Fibroblast of skin of back (primary cell): ENCODE data around the gene PRR33.

Experiments
- DNase-seq: peaks from one replicate; pipeline ENCODE4 v3.0.0-alpha.2; 2013

Gene PRR33

GRCh38 chr11:1862588-1863351 is 28.9 kb downstream of the PRR33 start:
- peak; percentile 68 for DNase-seq

DNA sequence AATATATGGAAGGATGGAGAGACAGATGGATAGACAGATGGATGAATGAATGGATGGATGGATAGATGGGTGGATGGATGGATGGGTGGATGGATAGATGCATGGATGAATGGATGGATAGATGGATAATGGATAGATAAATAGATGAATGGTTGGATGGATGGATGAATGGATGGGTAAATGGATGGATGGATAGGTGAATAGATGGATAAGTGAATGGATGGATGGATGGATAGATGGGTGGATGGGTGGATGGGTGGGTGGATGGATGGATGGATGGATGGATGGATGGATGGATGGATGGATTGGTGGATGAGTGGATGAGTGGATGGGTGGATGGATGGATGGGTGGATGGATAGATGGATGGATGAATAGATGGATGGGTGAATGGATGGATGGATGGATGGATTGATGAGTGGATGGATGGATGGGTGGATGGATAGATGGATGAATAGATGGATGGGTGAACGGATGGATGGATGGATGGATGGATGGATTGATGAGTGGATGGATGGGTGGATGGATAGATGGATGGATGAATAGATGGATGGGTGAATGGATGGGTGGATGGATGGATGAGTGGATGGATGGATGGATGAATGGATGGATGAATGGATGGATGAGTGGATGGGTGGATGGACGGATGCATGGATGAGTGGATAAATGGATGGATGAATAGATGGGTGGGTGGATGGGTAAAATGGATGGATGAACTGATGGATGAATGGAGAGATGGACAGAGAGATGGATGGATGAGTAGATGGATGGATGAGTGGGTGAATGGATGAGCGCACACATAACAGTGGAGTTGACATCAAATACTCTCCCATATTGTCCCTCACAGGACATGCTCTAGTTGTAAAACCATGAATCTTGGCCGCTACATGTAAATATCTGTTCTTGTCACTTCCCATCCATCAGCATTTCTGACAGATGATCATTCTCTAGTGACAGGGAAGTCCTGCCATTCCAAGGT is 30.0 kb downstream of the PRR33 start:
- no peak for DNase-seq

DNA sequence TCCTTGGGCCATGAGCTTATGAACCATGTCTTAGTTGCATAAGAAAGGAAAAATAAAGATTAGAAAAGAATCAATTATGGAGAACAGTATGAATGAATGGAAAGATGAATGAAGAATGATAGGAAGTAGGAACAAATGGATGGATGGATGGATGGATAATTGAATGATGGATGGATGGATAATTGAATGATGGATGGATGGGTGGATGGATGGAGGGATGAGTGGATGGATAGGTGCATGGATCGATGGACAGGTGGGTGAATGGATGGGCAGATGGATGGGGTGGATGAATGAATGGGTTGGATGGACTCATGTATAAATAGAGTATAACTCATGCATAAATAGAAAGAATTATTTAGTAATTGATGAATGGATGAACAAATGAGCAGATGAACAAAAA is 31.6 kb downstream of the PRR33 start:
- DNase-seq: no peak

DNA sequence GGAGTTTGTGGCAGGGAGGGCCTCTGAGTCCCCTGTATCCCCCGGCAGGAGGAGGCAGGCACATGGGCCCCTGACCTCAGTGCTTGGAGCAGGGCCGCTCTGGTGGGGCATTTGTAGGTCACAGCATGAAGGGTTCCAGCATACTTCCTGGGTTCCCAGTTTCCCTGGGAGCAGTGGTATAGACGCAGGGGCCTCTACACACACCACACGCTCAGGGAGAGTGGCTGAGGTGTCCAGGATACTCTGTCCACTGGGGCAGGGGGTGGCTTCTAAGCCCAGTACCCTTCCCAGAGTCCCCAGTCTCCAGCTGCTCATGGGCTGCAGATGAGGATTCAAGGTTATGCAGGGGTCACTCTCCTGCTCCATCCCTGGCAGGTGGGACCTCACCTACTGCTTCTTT is 32.7 kb downstream of the PRR33 start:
- no peak for DNase-seq

DNA sequence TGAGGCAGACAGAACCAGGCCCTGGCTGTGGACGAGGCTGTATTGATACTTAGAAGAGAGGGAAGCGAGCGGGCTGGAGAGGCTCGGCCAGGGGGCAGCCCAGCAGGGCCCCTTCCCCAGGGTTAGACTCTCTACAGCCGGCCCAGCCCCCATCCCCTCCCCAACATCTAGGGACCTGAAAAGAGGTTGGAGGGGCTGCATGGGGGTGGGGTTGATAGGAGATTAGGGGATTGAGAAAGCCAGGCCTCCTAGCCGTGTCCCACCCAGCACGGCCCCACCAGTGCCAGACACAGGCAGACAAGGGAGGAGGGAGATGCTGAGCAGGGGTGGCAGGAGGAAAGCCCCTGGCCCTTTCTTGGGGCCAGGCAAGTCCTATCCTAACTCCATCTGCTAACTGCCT is 33.1 kb downstream of the PRR33 start:
- no peak for DNase-seq

- no peak for DNase-seq
Observed at GRCh38 chr11:1858154-1858553, 33.5 kb downstream of the PRR33 start.

DNA sequence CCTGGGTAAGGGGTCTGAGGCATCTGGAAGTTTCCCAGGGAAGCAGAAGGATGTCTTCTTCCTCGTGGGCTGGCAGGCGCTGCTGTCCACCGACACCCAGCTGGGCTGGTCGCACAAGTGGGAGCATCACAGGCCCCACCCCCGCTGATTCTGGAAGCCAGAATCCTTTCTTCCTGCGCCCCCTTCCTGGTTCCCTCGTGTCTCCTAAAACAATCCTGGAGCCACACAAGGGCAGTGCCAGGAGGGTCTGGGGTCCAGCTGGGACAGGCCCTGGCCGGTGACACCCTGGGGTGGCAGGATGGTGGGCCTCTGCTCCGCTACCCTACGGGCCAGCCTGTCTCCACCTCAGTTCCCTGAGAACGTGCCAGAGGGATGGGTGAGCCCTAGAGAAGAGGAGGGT is 34.6 kb downstream of the PRR33 start:
- no peak for DNase-seq

DNA sequence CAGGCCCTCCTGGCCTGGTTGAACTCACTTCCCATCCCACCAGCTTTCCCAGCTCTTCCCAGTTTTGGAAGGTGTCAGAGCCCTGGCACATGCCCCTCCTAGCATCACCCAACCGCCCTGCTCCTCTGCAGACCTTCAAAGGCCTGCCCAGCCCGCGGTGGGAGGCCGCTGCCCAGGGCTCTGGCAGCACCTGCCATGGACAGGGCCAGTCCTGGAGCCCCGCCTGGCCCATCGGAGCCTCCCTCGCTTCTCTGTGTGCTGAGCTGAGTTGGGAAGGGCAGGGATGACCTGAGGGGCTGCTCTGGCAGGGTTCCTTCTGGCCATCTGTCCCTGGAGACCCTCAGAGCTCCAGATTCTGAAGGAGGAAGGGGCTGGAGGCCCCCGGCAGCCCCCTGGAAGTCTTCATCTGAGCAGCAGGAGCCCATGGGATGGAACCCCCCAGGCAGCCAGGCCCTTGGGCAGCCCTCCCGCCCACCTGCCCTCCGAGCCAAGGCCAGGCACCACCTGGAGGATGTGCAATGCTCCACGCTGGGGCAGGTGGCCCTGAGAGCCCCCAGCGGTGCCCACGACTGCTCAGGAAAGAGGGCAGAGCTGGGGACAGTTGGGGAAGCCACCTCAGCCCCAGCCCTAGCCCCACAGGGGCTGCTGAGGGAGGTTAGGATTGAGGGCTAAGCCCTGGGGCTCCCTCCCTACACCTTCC is 35.2 kb downstream of the PRR33 start:
- DNase-seq: no peak

DNA sequence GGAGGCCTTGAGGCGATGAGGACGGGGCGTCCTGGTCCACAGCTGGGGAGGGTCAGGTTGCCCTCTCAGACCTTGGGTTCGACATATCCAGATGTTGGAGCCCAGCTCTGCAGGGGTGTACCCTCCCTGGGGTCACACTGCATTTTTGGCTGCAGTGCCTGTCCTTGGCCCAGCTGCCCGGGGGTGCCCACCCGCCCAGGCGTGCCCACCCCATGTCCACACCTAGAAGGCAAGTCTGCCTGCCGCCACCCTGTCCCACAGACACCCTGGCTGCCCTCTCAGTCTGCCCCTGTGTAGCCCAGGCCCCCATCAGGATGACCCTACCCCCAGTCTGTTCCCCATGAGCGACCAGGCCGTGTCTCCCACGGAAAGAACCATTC is 35.8 kb downstream of the PRR33 start:
- no peak for DNase-seq

DNA sequence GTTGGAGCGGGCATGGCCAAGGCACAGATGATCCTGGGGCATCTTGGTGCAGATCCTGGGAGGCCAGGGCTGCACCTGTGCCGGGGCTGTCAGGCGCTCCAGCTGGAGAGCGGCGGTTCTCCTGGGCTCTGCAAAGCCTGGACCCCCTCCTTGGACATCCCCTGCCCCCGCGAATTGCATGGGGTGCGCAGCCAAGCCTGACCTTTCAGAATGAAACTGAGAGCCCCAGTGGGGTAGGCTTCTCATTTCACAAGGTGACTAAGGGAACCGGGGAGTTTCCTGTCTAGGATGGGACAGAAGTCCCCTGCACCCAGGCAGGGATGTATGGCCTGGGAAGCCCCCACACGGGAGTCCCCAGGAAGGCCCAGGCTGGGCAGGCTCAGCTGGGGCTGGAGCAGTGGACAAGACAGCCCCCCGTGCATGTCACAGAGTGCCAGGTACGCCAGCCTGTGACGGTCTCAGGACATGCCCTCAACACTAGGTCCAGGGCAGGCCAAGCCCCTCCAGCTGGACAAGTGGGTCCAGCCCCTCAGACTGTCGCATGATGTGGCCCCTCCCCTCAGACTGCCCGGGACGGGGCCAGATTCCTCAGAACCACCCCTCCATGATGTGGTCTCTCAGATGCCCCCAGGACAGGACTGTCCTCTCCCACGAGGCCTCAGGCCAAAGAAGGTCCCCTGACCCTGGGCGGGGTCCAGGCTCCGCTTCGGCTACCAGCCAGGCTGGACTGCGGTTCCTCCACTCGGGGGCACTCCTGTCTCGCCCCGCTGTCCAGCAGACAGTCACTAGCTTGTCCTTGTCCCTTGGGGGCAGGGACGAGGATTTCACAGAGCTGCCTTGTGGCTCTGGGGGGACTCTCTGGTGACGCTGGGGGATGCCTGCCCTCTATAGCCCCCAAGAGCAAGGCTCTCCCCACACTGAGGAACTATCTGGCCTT is 36.5 kb downstream of the PRR33 start:
- DNase-seq: no peak

GRCh38 chr11:1854132-1854948 is 37.4 kb downstream of the PRR33 start:
- no peak for DNase-seq

GRCh38 chr11:1853376-1854131 is 38.1 kb downstream of the PRR33 start:
- DNase-seq: no peak

- no peak for DNase-seq
Observed at GRCh38 chr11:1852877-1853276, 38.8 kb downstream of the PRR33 start, which contains the start of gene LSP1. TSS of gene LSP1 (plus strand) at chr11:1853084. CDS start at chr11:1853145, 61 bp downstream.

- no peak for DNase-seq
Observed at GRCh38 chr11:1852271-1852876, 39.3 kb downstream of the PRR33 start.

- DNase-seq: no peak
Observed at GRCh38 chr11:1851468-1852180, 40.1 kb downstream of the PRR33 start.

GRCh38 chr11:1848640-1849430 is 42.9 kb downstream of the PRR33 start:
- DNase-seq: no peak

- DNase-seq: no peak
Observed at GRCh38 chr11:1847926-1848639, 43.6 kb downstream of the PRR33 start.
